HG02981 (cell line): ENCODE results near the gene RGS7.

Experiments used
- ATAC-seq: cut with Tn5 transposase; IDR thresholded peaks from one replicate; pipeline ENCODE4 v1.9.1; 2021; ENCODE audit warnings: mild to moderate bottlenecking, moderate library complexity; ENCODE audit not compliant: unreplicated experiment

The RGS7 gene

DNA sequence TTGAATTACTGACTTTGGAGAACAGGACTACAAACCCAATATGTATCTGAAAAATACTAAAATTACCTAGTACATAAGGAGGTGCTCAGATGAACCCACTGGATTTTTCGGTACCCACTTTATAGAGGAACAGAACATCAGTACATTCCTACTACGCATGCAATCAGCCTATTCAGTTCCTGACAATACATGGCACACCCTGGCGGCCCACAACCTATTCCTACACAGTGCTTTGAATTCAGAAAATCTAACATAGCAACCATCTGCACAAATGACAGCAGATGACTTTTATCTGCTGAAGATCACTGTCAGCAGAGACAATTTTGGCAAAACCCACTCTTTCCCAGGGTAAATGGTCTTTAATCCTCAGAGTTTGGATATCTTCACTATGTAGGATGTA, 487.9 kb downstream of the RGS7 start:
- ATAC-seq: no peak

DNA sequence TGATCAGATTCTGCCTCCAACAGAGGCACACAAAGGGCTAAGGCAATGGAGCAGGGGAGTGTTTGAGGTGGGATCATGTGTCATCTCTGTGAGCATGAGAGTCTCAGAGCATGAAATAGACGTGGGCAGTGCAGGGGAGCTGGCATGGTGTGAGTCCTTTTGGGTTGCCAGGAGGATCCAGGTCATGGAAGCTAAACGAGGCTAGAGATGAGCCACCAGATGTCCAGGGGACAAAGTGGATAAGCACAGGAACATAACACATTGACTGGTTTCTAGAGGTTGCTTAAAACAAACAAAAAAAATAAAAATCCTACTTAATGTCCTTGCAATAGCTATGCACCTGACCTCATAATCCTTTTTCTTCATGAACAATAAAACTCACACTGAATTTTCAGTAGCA, 490.3 kb downstream of the RGS7 start:
- no peak for ATAC-seq

DNA sequence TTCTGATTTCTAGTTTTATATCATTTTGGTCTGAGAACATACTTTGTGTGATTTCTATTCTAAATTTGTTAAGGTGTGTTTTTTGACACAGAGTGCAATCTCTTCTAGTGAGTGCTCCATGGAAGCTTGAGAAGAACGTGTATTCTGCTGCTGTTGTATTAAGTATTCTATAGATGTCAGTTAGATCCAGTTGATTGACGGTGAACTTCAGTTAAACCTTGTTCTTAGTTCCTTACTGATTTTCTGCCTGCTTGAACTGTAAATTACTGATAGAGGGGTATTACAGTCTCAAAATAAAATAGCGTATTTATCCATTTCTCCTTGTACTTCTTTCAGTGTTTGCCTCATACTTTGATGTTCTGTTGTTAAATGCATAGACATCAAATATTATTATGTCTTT, 497.0 kb downstream of the RGS7 start:
- no peak for ATAC-seq

- ATAC-seq: no peak
These were observed 502.6 kb downstream of the RGS7 start for GRCh38 chr1:240854367-240854766.

DNA sequence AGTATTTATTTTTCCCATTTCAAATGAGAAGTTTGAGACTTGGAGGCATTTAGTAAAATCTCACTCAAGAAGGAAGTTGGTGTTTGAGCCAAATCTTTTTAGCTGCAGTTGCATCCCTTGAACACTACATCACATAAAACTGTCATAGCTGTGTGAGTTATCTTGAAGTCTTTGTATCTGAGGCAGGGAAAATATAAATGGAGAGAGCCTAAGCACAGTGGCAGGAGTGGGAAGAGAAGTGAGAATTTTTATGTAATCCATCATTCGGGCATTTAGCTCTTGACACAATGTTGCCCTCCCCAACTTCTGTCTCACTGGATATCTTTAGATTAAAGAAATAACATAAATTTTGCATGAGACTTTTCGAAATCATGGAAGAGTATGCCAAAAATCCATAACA, 509.7 kb downstream of the RGS7 start:
- ATAC-seq: no peak

DNA sequence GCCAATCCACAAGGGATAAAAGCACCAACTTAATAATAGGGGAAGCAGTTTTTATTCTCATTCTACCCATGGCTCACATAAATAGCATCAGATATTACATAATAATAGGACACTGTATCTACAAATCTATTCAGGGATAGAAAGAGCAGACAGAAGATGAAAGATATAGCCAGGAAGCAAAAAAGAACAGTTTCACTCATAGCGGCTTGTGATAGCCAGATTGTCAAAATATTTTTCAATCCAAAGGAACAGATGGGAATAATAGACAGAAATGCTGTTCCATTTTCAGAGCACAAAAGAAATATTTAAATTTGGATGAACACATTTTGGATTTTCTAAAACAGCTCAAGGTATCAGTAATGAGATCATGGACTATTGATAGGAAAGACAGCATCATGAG, 512.5 kb downstream of the RGS7 start:
- no peak for ATAC-seq

DNA sequence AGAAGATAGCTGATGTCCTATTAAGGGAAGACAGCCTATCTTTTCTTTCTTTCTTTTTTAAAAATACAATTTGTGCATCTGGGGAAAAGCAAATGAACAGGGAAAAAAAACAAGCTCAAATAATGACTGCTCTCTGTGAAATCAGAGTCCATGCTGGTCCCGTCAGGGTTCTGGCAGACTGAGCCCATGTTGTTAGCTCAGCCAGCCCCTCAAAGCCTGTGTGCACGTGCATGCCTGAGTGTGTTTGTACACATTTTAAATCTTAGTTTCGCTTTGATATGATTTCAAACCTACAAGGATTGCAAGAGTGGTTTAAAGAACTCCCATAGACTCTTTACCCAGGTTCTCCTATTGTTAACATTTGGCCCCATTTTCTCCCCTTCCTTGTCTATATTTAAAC, 513.2 kb downstream of the RGS7 start:
- ATAC-seq: no peak

- no peak for ATAC-seq
These were observed 520.7 kb downstream of the RGS7 start for GRCh38 chr1:240836271-240836670.

DNA sequence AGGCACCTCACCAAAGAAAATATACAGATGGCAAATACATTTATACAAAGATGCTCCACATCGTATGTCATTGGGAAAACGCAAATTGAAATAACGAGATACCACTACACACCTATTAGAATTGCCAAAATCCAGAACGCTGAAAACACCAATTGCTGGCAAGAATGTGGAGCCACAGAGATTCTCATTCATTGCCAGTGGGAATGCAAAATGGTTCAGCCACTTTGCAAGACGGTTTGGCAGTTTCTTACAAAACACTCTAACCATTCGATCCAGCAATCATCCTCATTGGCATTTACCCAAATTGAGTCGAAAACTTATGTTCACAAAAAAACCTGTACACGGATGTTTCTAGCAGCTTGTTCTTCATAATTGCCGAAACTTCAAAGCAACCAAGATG, 521.7 kb downstream of the RGS7 start:
- no peak for ATAC-seq

- no peak for ATAC-seq
These were observed 523.9 kb downstream of the RGS7 start for GRCh38 chr1:240833075-240833474.

DNA sequence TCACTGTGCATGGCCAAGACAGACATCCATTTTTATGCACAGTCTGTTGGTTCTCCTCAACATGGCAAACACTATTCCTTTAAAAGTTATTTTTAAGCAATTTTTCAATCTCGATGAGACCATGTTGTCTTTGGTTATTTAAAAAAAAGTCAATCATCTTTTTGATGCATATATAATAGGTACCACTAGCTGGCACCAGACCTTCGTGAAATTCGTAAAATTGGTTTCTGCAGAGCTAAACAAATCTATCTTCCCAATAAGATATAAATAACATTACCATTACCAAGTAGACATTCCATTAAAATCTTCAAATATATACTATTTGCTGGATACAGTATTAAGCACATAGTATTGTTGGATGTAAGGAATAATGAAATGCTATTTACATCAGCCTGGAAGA, 525.1 kb downstream of the RGS7 start:
- no peak for ATAC-seq

GRCh38 chr1:240831191-240831631, 525.8 kb downstream of the RGS7 start:
- ATAC-seq: no peak

GRCh38 chr1:240829487-240829886, 527.5 kb downstream of the RGS7 start:
- ATAC-seq: no peak

GRCh38 chr1:240827786-240828185, 529.2 kb downstream of the RGS7 start:
- no peak for ATAC-seq

- no peak for ATAC-seq
These were observed 532.8 kb downstream of the RGS7 start for GRCh38 chr1:240824238-240824637.

- no peak for ATAC-seq
These were observed 533.6 kb downstream of the RGS7 start for GRCh38 chr1:240823357-240823756.

DNA sequence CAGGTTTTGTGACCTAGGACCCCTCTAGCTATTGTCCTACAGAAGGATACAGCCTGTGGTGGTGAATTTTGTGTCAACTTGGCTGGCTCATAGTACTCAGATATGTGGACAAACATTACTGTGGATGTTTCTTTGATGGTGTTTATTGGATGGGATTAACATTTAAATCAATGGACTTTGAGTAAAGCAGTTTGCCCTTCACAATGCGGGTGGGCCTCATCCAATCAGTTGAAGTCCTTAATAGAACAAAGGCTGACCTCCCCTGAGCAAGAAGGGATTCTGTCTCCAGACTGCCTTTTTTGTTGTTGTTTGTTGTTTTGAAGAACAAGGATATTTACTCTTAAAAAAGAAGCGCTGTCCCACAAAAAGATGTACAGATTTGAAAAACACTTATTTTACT, 535.1 kb downstream of the RGS7 start:
- ATAC-seq: no peak

GRCh38 chr1:240820816-240821215, 536.2 kb downstream of the RGS7 start:
- ATAC-seq: peak; percentile 70

DNA sequence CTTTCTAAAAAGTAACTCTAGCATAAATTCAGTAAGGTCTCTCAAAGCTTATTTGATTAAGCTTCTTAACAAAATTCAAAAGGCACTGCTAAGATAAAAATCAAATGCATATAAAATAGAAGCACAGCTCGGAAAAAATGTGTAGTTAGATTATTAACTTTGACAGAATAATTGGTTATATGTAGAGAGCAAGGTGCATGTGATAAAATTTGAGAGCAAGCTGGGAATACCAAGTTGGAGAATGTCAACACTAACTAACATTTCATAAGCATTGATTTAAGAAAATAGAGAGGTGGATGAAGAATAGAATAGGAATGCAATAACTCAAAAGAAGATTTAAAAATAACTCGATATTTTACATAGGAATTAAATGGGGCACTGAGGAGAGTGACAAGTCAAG, 540.5 kb downstream of the RGS7 start:
- no peak for ATAC-seq

DNA sequence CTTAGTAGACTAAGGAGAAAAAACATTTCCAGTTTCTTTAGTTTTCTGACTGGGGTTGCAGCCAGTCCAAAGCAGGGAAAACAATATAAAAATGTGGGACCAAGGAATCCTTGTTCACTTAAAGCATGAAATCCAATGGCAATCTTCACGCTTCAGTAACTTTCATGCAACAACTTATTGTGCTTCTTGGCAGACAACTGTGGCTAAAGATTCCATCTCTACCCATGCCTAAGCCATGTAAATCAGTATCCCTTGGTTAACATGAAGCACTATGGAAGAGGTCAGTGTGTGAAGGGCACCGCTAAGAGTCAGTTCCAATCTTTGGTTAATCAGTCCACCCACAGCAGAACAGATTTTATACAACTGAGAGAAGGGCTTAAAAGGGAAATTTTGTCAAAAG, 543.3 kb downstream of the RGS7 start:
- ATAC-seq: no peak

DNA sequence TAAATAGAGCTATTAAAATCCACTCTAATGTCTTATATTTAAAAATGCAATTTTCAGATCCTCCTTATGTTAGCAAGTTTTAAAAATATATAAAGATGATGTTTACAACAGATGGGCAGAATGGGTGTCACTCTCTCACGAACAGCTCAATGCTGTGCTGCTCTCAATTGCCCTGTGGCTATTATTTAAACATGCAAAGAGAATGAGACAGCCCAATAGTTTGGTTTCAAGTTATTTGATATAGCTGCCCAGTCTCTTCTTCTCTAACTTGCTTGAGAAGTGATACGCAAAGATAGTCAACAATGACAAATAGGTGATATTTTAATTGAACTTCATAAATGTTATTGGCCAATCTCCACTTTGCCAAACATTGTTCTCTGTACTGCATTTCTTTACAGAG, 545.7 kb downstream of the RGS7 start:
- no peak for ATAC-seq

GRCh38 chr1:240808381-240808780, 548.6 kb downstream of the RGS7 start:
- no peak for ATAC-seq

DNA sequence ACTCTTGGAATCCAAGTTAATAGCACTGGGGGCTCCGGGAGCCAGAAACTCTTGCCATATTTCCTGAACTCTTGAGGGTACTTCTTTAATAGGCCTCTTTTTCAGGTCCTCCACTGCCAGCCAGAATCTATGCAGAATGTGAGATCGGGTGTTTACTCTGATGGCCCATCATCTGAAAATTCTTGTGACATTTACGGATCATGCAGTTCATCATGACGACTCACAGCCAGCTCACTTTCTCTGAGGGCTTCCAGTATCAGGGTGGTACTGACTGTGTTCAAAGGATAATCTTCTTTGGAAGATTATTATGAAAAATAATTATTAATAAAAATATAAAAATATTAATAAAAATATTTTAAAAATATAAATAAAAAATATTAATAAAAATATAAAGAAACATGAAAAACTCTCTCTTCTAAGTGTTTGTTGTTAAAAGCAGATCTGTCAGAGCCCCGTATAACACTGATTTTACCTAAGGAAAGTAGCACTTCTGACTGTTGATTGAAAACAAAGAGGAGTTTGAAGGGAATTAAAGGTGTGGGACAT, 550.7 kb downstream of the RGS7 start:
- no peak for ATAC-seq

GRCh38 chr1:240804475-240804874, 552.5 kb downstream of the RGS7 start:
- ATAC-seq: no peak
